Lower leg skin (tissue), 4 donors: ENCODE data around the gene NUDT3. TPM values are rescaled to one million over a fixed set of nuclear protein-coding genes. Genes with fewer than 3 reads are reported as not detected.
A peak's percentile ranks its signal among the peaks of the same experiment; 100 is the strongest.

ENCODE experiments used
- DNase-seq, 2 donors: peaks; one replicate each; pipeline ENCODE4 v3.0.0-alpha.2; 2019; ENCODE audit warnings: low spot score in 2 of 2
- H3K4me3 ChIP-seq: fragments of 200-600 bp; sonication (generic); 2 replicates; pipeline ENCODE4 v1.5.1; 2017; ENCODE audit warnings: mild to moderate bottlenecking, low read depth; ENCODE audit not compliant: poor library complexity, severe bottlenecking
- CTCF ChIP-seq, 3 donors: fragments of 450-650 bp; IDR thresholded peaks; one replicate each; pipeline ENCODE4 v1.5.1; 2016; ENCODE audit warnings: antibody characterized with exemption in 3 of 3, mild to moderate bottlenecking in 3 of 3, moderate library complexity in 2 of 3
- POLR2A ChIP-seq, 2 donors: fragments of 450-650 bp; IDR thresholded peaks; one replicate each; pipeline ENCODE4 v1.6.1; 2016 to 2017; ENCODE audit warnings: antibody characterized with exemption in 2 of 2, mild to moderate bottlenecking in 1 of 2, moderate library complexity in 1 of 2
- WGBS, 2 donors: methylation state at CpG; one replicate each; pipeline ENCODE4 v1.1.5; 2018; 5-methylcytosine and 5-hydroxymethylcytosine counted together
- intact Hi-C: fragments of 100-400 bp; cut with DNase I; formaldehyde crosslinking; loops from one replicate; pipeline ENCODE4 v1.15.0; 2023; ENCODE audit warnings: low total_unique reads
- total RNA-seq, 4 donors: library from RNA; depleted of rRNA; stranded (reverse); fragments of >200 nt; gene quantifications; one replicate each; pipeline ENCODE4 v1.1.0, GENCODE V29; 2016

Gene NUDT3
- 10 to 100 TPM in 3 of 4 donors, 1 to 10 TPM in 1; 10.0 to 29.1 (median 19.9) TPM for total RNA-seq

DNA sequence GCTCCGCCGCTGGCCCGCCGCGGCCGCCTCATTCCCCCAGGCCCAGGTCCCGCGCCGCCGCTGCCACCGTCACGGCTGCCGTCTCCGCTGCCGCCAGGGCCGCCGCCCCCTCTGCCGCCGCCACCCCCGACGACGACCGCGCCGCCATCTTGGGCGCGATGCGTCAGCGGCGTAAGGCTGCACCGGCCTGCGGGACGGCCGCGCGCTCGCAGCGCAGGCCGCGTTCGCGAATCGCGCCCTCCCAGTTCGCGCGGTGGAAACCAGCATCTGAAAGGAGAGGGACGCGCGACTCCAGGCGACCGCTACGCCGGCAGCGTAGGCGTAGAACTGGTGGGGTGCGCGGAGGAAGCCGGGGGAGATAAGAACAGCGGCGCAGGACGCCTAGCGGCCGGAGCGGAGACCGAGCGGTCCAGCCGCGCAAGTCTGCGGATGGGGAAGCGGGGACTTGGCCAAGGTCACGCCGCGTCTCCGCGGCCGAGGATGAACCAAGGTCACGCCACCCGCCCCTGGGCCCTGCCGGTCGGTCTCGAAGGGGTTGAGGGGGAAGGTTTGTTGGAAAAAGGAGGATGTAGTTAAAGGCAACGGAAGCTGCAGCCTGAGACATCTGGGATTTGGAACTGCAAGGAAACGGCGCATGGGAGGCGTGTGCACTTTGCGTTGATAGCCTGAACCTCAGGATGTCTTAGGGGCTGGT lies at the start of gene NUDT3:
Gene NUDT3 (minus strand): TSS at position 173 of the 694 bp plus-strand sequence. CDS start 307 bp downstream, outside the sequence.
- H3K4me3 ChIP-seq = peak within 1 kb of the TSS; percentile 96
- intact Hi-C loops = no loop called here
- WGBS, 2 donors = 0% methylated on average over 30 to 80 of the region's 87 CpGs

DNA sequence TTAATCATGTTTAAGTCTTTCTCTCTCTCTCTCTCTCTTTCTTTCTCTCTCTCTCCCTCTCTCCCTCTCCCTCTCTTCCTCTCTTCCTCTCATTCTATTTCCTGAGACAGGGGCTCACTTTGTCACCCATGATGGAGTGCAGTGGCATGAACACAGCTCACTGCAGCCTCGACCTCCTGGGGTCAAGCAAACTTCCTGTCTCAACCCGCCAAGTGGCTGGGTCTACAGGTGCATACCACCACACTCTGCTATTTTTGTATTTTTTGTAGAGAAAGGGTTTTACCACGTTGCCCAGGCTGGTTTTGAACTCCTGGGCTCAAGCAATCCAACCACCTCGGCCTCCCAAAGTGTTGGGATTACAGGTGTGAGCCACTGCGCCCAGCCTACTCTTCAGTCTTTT lies 49.1 kb upstream of the NUDT3 start:
- TF ChIP-seq CTCF (IDR thresholded peaks at IDR 0.05) = no peak
- TF ChIP-seq POLR2A (IDR thresholded peaks at IDR 0.05) = no peak
- intact Hi-C loops = no loop called here

More for the DNA sequence above, at the start of gene NUDT3:
- TF ChIP-seq CTCF (IDR thresholded peaks at IDR 0.05) (peak in 1 of 3 donors; percentile 62), POLR2A (IDR thresholded peaks at IDR 0.05) (peak in 1 of 2 donors; percentile 10)
- peak; percentile 88 to 98 for DNase-seq

GRCh38 chr6:34439442-34439841 lies 47.0 kb upstream of the NUDT3 start:
- no peak overlapping the region for H3K4me3 ChIP-seq
- 94% methylated on average over 2 of the region's 3 CpGs for WGBS, 2 donors
- intact Hi-C loops = no loop called here
- TF ChIP-seq POLR2A (IDR thresholded peaks at IDR 0.05) (no peak), CTCF (IDR thresholded peaks at IDR 0.05) (no peak)
- no peak for DNase-seq

More for the DNA sequence above, 49.1 kb upstream of the NUDT3 start:
- H3K4me3 ChIP-seq = no peak overlapping the region
- WGBS, 2 donors = 65 to 73% methylated on average over 5 of the region's 5 CpGs
- DNase-seq = no peak

- TF ChIP-seq CTCF (IDR thresholded peaks at IDR 0.05) (no peak), POLR2A (IDR thresholded peaks at IDR 0.05) (no peak)
- DNase-seq = no peak
- H3K4me3 ChIP-seq = no peak overlapping the region
- intact Hi-C loops = no loop called here
- 70 to 85% methylated on average over 4 of the region's 4 CpGs for WGBS, 2 donors
Measured at GRCh38 chr6:34438705-34439104, 46.2 kb upstream of the NUDT3 start.

GRCh38 chr6:34437644-34437970 lies 45.1 kb upstream of the NUDT3 start:
- 48 to 64% methylated on average over 1 of the region's 1 CpG for WGBS, 2 donors
- no peak for TF ChIP-seq CTCF (IDR thresholded peaks at IDR 0.05)
- no peak for TF ChIP-seq POLR2A (IDR thresholded peaks at IDR 0.05)

More at GRCh38 chr6:34437644-34437970, 45.1 kb upstream of the NUDT3 start:
- no peak overlapping the region for H3K4me3 ChIP-seq
- intact Hi-C loops = no loop called here
- DNase-seq = no peak
